Peyer's patch (tissue), 4 donors: Measurements from ENCODE around the gene CERS2. TPM values are rescaled to one million over a fixed set of nuclear protein-coding genes. Genes with fewer than 3 reads are reported as not detected.
A peak's percentile ranks its signal among the peaks of the same experiment; 100 is the strongest.

Experiments
- DNase-seq, 3 donors: peaks; one replicate each; pipeline ENCODE4 v3.0.0-alpha.2; 2017 to 2019
- H3K27ac ChIP-seq, 4 donors: fragments of 200-600 bp; sonication (generic); one replicate each; pipeline ENCODE4 v1.5.1; 2016 to 2019
- H3K27me3 ChIP-seq, 2 donors: fragments of 200-600 bp; sonication (generic); one replicate each; pipeline ENCODE4 v1.5.1; 2019
- H3K36me3 ChIP-seq, 3 donors: fragments of 200-600 bp; sonication (generic); one replicate each; pipeline ENCODE4 v1.5.1; 2016 to 2019
- H3K4me1 ChIP-seq, 4 donors: fragments of 200-600 bp; sonication (generic); one replicate each; pipeline ENCODE4 v1.5.1; 2016 to 2019
- H3K4me3 ChIP-seq, 4 donors: fragments of 200-600 bp; sonication (generic); 1 replicate in 3 of 4; 2 replicates in 1 of 4; pipeline ENCODE4 v1.5.1; 2016 to 2019; ENCODE audit warnings: mild to moderate bottlenecking in 1 of 4
- H3K9me3 ChIP-seq, 4 donors: fragments of 200-600 bp; sonication (generic); one replicate each; pipeline ENCODE4 v1.5.1; 2016 to 2019; ENCODE audit warnings: mild to moderate bottlenecking in 1 of 4
- POLR2A ChIP-seq, 2 donors: fragments of 450-650 bp; IDR thresholded peaks; one replicate each; pipeline ENCODE4 v1.5.1; 2017; ENCODE audit warnings: antibody characterized with exemption in 2 of 2, mild to moderate bottlenecking in 2 of 2, moderate library complexity in 2 of 2
- total RNA-seq, 4 donors: library from RNA; depleted of rRNA; stranded (reverse); fragments of >200 nt; gene quantifications; one replicate each; pipeline ENCODE4 v1.1.0, GENCODE V29; 2016
- TF ChIP-seq, protein P1 (sequence below), 6 experiments: fragments of 450-650 bp in 4 of 6; fragments of 200-600 bp in 2 of 6; sonication (generic) in 1 of 6; IDR thresholded peaks; one replicate each; pipeline ENCODE4 v1.5.1; 2017 to 2019; ENCODE audit warnings: antibody characterized with exemption in 6 of 6, mild to moderate bottlenecking in 3 of 6, moderate library complexity in 1 of 6

Gene CERS2
- total RNA-seq, 4 donors from 2014 or later: 48.7 to 212 (median 156) TPM

DNA sequence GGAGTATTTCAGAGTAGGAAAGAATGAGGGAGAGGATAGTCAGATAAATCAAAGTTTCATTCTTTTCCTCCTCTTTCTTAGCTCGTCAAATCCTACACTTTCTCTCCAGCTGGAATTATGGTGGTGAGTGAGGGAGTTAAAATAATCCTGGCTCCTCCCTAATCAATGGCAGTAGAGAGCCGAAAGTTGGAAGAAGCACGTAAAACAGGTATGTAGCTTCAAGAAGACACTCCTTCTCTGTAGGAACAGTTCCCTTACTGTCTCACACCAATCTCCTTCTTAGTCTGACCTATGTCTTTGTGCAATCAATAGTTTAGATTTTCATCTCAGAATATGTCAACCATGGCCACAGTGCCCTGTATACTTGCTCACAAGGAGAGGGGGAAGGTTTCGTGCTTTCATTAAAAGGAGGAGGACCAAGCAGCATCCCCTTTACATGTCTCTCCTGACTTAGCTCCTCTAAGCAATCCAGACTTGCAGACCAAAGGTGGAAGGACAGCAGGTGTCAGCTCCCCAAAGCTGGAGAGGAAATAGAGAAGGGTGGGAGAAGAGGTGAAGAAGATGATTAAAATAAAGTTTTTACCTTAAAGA, 31.2 kb upstream of the CERS2 start:
- peak overlapping the region; percentile 78 to 94 (median 85) for H3K27ac ChIP-seq
- no peak for DNase-seq
- TF ChIP-seq POLR2A (IDR thresholded peaks at IDR 0.05): no peak
- TF ChIP-seq, protein P1, sequence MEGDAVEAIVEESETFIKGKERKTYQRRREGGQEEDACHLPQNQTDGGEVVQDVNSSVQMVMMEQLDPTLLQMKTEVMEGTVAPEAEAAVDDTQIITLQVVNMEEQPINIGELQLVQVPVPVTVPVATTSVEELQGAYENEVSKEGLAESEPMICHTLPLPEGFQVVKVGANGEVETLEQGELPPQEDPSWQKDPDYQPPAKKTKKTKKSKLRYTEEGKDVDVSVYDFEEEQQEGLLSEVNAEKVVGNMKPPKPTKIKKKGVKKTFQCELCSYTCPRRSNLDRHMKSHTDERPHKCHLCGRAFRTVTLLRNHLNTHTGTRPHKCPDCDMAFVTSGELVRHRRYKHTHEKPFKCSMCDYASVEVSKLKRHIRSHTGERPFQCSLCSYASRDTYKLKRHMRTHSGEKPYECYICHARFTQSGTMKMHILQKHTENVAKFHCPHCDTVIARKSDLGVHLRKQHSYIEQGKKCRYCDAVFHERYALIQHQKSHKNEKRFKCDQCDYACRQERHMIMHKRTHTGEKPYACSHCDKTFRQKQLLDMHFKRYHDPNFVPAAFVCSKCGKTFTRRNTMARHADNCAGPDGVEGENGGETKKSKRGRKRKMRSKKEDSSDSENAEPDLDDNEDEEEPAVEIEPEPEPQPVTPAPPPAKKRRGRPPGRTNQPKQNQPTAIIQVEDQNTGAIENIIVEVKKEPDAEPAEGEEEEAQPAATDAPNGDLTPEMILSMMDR (IDR thresholded peaks at IDR 0.05): no peak
- H3K36me3 ChIP-seq: peaks cover 0 to 21% (median 0%) of the 10 kb centered on the region in 3 donors
- H3K4me3 ChIP-seq: peak overlapping the region; percentile 49 to 63 (median 56)
- H3K9me3 ChIP-seq: no peaks in the 10 kb centered on the region
- peaks cover 0 to 68% (median 14%) of the 10 kb centered on the region in 4 donors for H3K4me1 ChIP-seq
- no peaks in the 10 kb centered on the region for H3K27me3 ChIP-seq

DNA sequence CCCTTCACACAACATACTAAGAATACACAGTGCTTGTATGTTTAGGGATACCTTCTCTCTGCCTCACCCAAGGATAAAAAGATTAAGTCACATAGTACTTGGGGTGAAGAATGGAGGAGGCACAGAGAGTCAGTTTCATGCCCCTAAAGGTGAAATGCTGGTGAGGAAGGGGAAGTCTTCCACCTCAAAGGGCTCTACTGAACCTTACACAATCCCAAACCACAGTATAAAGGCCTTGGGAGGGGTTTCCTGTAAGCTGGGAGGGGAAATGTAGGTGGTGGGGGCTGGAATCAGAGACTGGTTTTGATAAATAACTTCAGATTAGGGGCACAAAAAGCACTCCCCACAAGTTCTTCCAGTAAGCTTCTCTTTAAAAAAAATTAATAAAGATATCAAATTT, 28.5 kb upstream of the CERS2 start:
- no peaks in the 10 kb centered on the region for H3K27me3 ChIP-seq
- no peaks in the 10 kb centered on the region for H3K9me3 ChIP-seq
- H3K27ac ChIP-seq: no peak overlapping the region
- no peak for TF ChIP-seq POLR2A (IDR thresholded peaks at IDR 0.05)
- no peak for DNase-seq
- H3K4me3 ChIP-seq: peak overlapping the region in 1 of 4 donors; percentile 59
- peaks cover 0 to 48% (median 7%) of the 10 kb centered on the region in 4 donors for H3K4me1 ChIP-seq
- H3K36me3 ChIP-seq: peaks cover 0 to 45% (median 0%) of the 10 kb centered on the region in 3 donors

DNA sequence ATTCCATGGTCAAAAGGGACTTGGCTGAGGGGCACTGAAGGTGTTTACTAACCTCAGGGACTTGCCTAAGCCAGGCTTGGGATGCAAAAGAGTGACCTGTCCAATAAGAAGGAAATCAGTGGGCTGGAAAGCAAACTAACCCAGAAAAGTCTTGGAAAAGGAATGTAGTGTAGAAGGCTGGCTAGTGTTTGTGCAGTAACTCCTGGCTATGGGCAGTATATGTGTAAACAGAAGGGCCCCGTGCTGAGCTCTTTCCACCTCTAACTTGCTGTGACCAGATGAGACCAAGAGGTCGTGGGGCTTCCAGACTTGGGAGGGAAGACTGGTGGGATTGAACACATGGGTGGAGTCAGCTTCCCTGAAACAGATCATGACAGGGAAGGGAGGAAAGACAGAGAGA, 28.0 kb upstream of the CERS2 start:
- peaks cover 0 to 51% (median 0%) of the 10 kb centered on the region in 3 donors for H3K36me3 ChIP-seq
- H3K9me3 ChIP-seq: no peaks in the 10 kb centered on the region
- no peak overlapping the region for H3K27ac ChIP-seq
- no peak for DNase-seq
- no peak overlapping the region for H3K4me3 ChIP-seq
- no peak for TF ChIP-seq POLR2A (IDR thresholded peaks at IDR 0.05)
- TF ChIP-seq, protein P1 (IDR thresholded peaks at IDR 0.05): no peak
- no peaks in the 10 kb centered on the region for H3K27me3 ChIP-seq
- peaks cover 0 to 44% (median 5%) of the 10 kb centered on the region in 4 donors for H3K4me1 ChIP-seq

DNA sequence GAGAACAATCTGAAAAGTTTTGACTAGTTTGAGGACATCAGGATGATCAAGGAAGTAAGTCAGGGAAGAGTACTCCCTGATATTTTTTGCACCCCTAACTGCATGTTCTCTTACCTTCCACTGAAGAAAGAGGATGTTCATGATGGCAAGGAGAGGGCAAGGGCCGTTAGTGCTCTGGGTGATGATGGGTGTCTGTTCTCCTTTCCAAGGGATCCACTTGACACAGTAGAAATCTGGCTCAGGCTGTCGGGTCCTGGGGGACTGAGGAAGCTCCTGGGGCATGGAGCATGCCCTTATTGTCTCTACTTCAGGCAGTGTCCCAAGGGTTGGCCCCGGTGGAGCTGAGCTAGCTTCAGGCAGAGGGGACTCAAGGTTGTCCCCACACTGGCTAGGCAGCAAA, 27.4 kb upstream of the CERS2 start:
- peaks cover 0 to 57% (median 0%) of the 10 kb centered on the region in 3 donors for H3K36me3 ChIP-seq
- peaks cover 0 to 38% (median 3%) of the 10 kb centered on the region in 4 donors for H3K4me1 ChIP-seq

DNA sequence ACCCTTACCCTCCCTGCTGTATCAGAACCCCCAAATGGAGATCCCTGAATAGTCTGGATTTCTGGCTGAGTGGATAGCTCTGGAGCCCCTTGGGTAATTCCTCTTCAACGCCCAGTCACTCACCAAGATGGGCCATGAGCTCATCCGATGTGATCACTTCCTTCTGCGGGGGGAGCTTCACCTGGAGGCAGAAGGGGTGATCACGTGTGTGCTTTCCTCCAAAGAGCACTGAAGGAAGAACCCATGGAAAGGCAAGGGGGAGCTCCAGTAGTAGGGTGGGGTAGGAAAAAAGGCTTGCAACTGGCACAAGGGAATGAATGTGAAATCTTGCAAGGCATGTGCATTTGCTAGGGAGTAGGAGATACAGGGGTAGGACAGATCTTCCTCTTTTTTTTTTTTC, 27.0 kb upstream of the CERS2 start:
- Histone ChIP-seq H3K4me3 (no peak overlapping the region), H3K9me3 (no peaks in the 10 kb centered on the region), H3K27ac (no peak overlapping the region), H3K4me1 (peaks cover 0 to 35% (median 2%) of the 10 kb centered on the region in 4 donors), H3K36me3 (peaks cover 0 to 61% (median 0%) of the 10 kb centered on the region in 3 donors), H3K27me3 (no peaks in the 10 kb centered on the region)
- TF ChIP-seq, protein P1 (IDR thresholded peaks at IDR 0.05): no peak
- no peak for TF ChIP-seq POLR2A (IDR thresholded peaks at IDR 0.05)
- no peak for DNase-seq

More for the DNA sequence above, 27.4 kb upstream of the CERS2 start:
- no peak for TF ChIP-seq POLR2A (IDR thresholded peaks at IDR 0.05)
- TF ChIP-seq, protein P1 (IDR thresholded peaks at IDR 0.05): no peak
- Histone ChIP-seq H3K27ac (no peak overlapping the region), H3K4me3 (no peak overlapping the region), H3K27me3 (no peaks in the 10 kb centered on the region), H3K9me3 (no peaks in the 10 kb centered on the region)
- no peak for DNase-seq

DNA sequence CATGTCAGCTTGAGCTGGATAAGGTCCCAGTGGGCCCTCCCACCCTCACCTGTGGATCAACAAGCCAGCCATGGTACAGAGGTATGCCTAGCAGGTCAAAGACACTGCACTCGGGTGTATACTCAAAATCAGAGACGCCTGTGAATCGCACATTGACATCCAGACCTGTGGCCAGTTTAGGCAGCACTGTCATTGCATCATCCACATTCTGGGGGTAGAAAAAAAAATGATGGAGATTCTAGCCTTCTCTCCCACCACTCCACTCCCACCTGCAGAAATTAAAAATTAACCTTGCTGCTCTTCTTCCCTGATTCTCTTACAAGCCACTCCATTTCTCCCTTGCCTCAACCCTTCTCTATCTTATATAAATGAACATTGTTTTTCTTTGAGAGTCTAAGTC, 25.8 kb upstream of the CERS2 start:
- Histone ChIP-seq H3K9me3 (no peaks in the 10 kb centered on the region), H3K4me1 (peaks cover 0 to 34% (median 2%) of the 10 kb centered on the region in 4 donors), H3K27me3 (no peaks in the 10 kb centered on the region), H3K4me3 (no peak overlapping the region), H3K36me3 (peaks cover 0 to 61% (median 0%) of the 10 kb centered on the region in 3 donors), H3K27ac (no peak overlapping the region)
- DNase-seq: no peak
- no peak for TF ChIP-seq POLR2A (IDR thresholded peaks at IDR 0.05)
- TF ChIP-seq, protein P1 (IDR thresholded peaks at IDR 0.05): no peak
